Adrenal gland (tissue), 12 donors: ENCODE measurements around the gene HABP2. TPM values are rescaled to one million over a fixed set of nuclear protein-coding genes. Genes with fewer than 3 reads are reported as not detected.

Experiments used
- DNase-seq, 7 donors: peaks; one replicate each; pipeline ENCODE4 v3.0.0-alpha.2; 2019 to 2020
- H3K27ac ChIP-seq, 5 donors: fragments of 200-600 bp; sonication (generic) in 4 of 5; 1 replicate in 3 of 5; 2 replicates in 2 of 5; pipeline versions ENCODE4 v1.5.1 to v1.8.0; 2016 to 2020; ENCODE audit warnings: mild to moderate bottlenecking in 1 of 5
- H3K27me3 ChIP-seq: fragments of 200-600 bp; 2 replicates; pipeline ENCODE4 v1.8.0; 2021
- H3K36me3 ChIP-seq, 2 donors: fragments of 200-600 bp; replicated peaks in 1 of 2; 1 replicate in 1 of 2; 2 replicates in 1 of 2; pipeline versions ENCODE4 v1.5.1 to v1.8.0; 2018 to 2022
- H3K4me1 ChIP-seq, 2 donors: fragments of 200-600 bp; replicated peaks in 1 of 2; 1 replicate in 1 of 2; 2 replicates in 1 of 2; pipeline versions ENCODE4 v1.5.1 to v1.8.0; 2018 to 2021
- H3K4me3 ChIP-seq, 4 donors: fragments of 200-600 bp; sonication (generic) in 3 of 4; one replicate each; pipeline ENCODE4 v1.5.1; 2016 to 2018
- H3K9me3 ChIP-seq, 3 donors: fragments of 200-600 bp; sonication (generic) in 1 of 3; replicated peaks in 1 of 3; 1 replicate in 2 of 3; 2 replicates in 1 of 3; pipeline versions ENCODE4 v1.5.1 to v1.8.0; 2016 to 2021
- CTCF ChIP-seq, 6 experiments: fragments of 450-650 bp in 4 of 6; fragments of 200-600 bp in 2 of 6; sonication (generic) in 1 of 6; IDR thresholded peaks; 1 replicate in 5 of 6; 2 replicates in 1 of 6; pipeline versions ENCODE4 v1.5.1 to v1.8.0; 2016 to 2021; ENCODE audit warnings: antibody characterized with exemption in 6 of 6, mild to moderate bottlenecking in 2 of 6, moderate library complexity in 1 of 6
- POLR2A ChIP-seq, 2 donors: fragments of 450-650 bp; IDR thresholded peaks; one replicate each; pipeline ENCODE4 v1.6.1; 2017; ENCODE audit warnings: antibody characterized with exemption in 2 of 2, mild to moderate bottlenecking in 2 of 2, moderate library complexity in 1 of 2
- WGBS, 4 donors: extraction: QIAGEN DNeasy Blood & Tissue Kit in 2 of 4; methylation state at CpG; one replicate each; pipeline versions ENCODE4 v1.1.5 to v1.1.7; 2013 to 2017; 5-methylcytosine and 5-hydroxymethylcytosine counted together
- intact Hi-C, 2 donors: fragments of 100-400 bp; cut with DNase I; formaldehyde crosslinking; loops; one replicate each; pipeline versions ENCODE4 v1.14.1 to v1.15.0; 2022 to 2023
- polyA plus RNA-seq, 3 donors: library from polyadenylated mRNA; stranded (reverse); fragments of 200-250 nt in 2 of 3; fragments of 350-450 nt in 1 of 3; fragmentation: Illumina TruSeq in 1 of 3; extraction: RNeasy Lipid Tissue Mini Kit (QIAGEN cat#74804) in 1 of 3; gene quantifications; one replicate each; pipeline ENCODE4 v1.2.3, GENCODE V29; 2013 to 2014
- total RNA-seq, 9 donors: library from RNA; depleted of rRNA in 4 of 9; stranded (reverse); fragments of >200 nt in 4 of 9; fragments of 120-200 nt in 1 of 9; fragmentation: NEBNext Ultra II Directional in 1 of 9; extraction: Animal tissue kit (Norgen Biotek cat#: 25700) in 1 of 9; gene quantifications; one replicate each; pipeline versions ENCODE4 v1.1.0 to v1.2.4, GENCODE V29; 2013 to 2023
- donor health status: healthy with polysubstance abuse.
- donor health status: Bipolar disorder and iron deficiency.
- donor health status: DM: yes; HTN: yes; CAD: no.
- donor health status: DM: no; HTN: no; CAD: no.
- donor health status: DM: no; HTN: no; CAD: no.
- donor health status: DM: yes; HTN: yes; CAD: no.

HABP2 gene
- total and polyA plus RNA-seq, 12 donors: 0.11 to 0.29 (median 0.13) TPM; not detected in 9

GRCh38 chr10:113561214-113561613, 8.4 kb downstream of the HABP2 start:
- no peak overlapping the region for H3K27ac ChIP-seq
- no peaks in the 10 kb centered on the region for H3K9me3 ChIP-seq
- H3K4me1 ChIP-seq: peaks cover 0 to 12% of the 10 kb centered on the region in 2 donors
- WGBS, 4 donors: 81 to 85% (median 83%) methylated on average over 2 to 3 of the region's 3 CpGs
- intact Hi-C loops: loop anchor here (5.0 to 10.0 kb wide), 2 partner anchors 39 to 106 kb away; no protein-coding TSS in a partner anchor
- no peak for DNase-seq
- no peaks in the 10 kb centered on the region for H3K36me3 ChIP-seq
- no peak overlapping the region for H3K4me3 ChIP-seq
- peaks cover 4% of the 10 kb centered on the region for H3K27me3 ChIP-seq
- TF ChIP-seq CTCF (IDR thresholded peaks at IDR 0.05) (no peak), POLR2A (IDR thresholded peaks at IDR 0.05) (no peak)

GRCh38 chr10:113562069-113562468, 9.2 kb downstream of the HABP2 start:
- peaks cover 0 to 10% of the 10 kb centered on the region in 2 donors for H3K4me1 ChIP-seq
- DNase-seq: no peak
- no peak overlapping the region for H3K27ac ChIP-seq
- no peaks in the 10 kb centered on the region for H3K36me3 ChIP-seq
- WGBS, 4 donors: 82 to 95% (median 89%) methylated on average over 6 of the region's 6 CpGs
- intact Hi-C loops: loop anchor here (5.0 to 10.0 kb wide), 2 partner anchors 40 to 107 kb away; no protein-coding TSS in a partner anchor
- peaks cover 1% of the 10 kb centered on the region for H3K27me3 ChIP-seq
- H3K9me3 ChIP-seq: no peaks in the 10 kb centered on the region
- TF ChIP-seq CTCF (IDR thresholded peaks at IDR 0.05): no peak
- TF ChIP-seq POLR2A (IDR thresholded peaks at IDR 0.05): no peak
- no peak overlapping the region for H3K4me3 ChIP-seq

GRCh38 chr10:113562704-113563103, 9.9 kb downstream of the HABP2 start:
- no peaks in the 10 kb centered on the region for H3K36me3 ChIP-seq
- intact Hi-C loops: loop anchor here (5.0 to 10.0 kb wide), 2 partner anchors 40 to 108 kb away; no protein-coding TSS in a partner anchor
- no peaks in the 10 kb centered on the region for H3K9me3 ChIP-seq
- peak overlapping the region in 1 of 4 donors; percentile 52 for H3K4me3 ChIP-seq
- no peak for TF ChIP-seq POLR2A (IDR thresholded peaks at IDR 0.05)
- TF ChIP-seq CTCF (IDR thresholded peaks at IDR 0.05): no peak
- H3K27me3 ChIP-seq: no peaks in the 10 kb centered on the region
- H3K4me1 ChIP-seq: peaks cover 0 to 3% of the 10 kb centered on the region in 2 donors
- 72 to 84% (median 81%) methylated on average over 5 of the region's 5 CpGs for WGBS, 4 donors
- H3K27ac ChIP-seq: no peak overlapping the region
- DNase-seq: no peak

- Histone ChIP-seq H3K4me1 (no peaks in the 10 kb centered on the region), H3K4me3 (peak overlapping the region in 1 of 4 donors; percentile 52), H3K27me3 (no peaks in the 10 kb centered on the region), H3K36me3 (no peaks in the 10 kb centered on the region), H3K27ac (no peak overlapping the region), H3K9me3 (no peaks in the 10 kb centered on the region)
- peak; percentile 68 to 87 (median 81) for DNase-seq
- WGBS, 4 donors: 5 to 8% (median 7%) methylated on average over 7 to 18 of the region's 18 CpGs
- peak; percentile 91 to 98 (median 94) for TF ChIP-seq CTCF (IDR thresholded peaks at IDR 0.05)
- no peak for TF ChIP-seq POLR2A (IDR thresholded peaks at IDR 0.05)
- intact Hi-C loops: loop anchor here (5.0 to 10.0 kb wide), 2 partner anchors 41 to 109 kb away; no protein-coding TSS in a partner anchor
Observed at GRCh38 chr10:113563306-113564088, 10.6 kb downstream of the HABP2 start.
